Measurements from ENCODE around the gene CORO1A. TPM values are rescaled to one million over a fixed set of nuclear protein-coding genes. Genes with fewer than 3 reads are reported as not detected.

The CORO1A gene
- total RNA-seq, 4 donors from 2014 or later: 16.7 to 44.4 (median 27.0) TPM

GRCh38 chr16:30142672-30143346 lies 40.6 kb upstream of the CORO1A start:
- H3K4me3 ChIP-seq (ENCODE audit: low read depth, poor library complexity, severe bottlenecking): no peak overlapping the region
- DNase-seq (ENCODE audit: low spot score in 2 of 2): no peak
- intact Hi-C loops (cut with DNase I; ENCODE audit: low total_unique reads): no loop called here
- WGBS, 2 donors: 86 to 87% methylated on average over 13 of the region's 13 CpGs
- no peak for TF ChIP-seq CTCF (IDR thresholded peaks at IDR 0.05)
- no peak for TF ChIP-seq POLR2A (IDR thresholded peaks at IDR 0.05)

GRCh38 chr16:30143347-30143702 lies 40.1 kb upstream of the CORO1A start:
- no peak for DNase-seq (ENCODE audit: low spot score in 2 of 2)
- WGBS, 2 donors: 36 to 66% methylated on average over 2 of the region's 2 CpGs
- intact Hi-C loops (cut with DNase I; ENCODE audit: low total_unique reads): no loop called here

GRCh38 chr16:30144017-30144416 lies 39.4 kb upstream of the CORO1A start:
- no peak for TF ChIP-seq POLR2A (IDR thresholded peaks at IDR 0.05)
- no peak overlapping the region for H3K4me3 ChIP-seq (ENCODE audit: low read depth, poor library complexity, severe bottlenecking)
- intact Hi-C loops (cut with DNase I; ENCODE audit: low total_unique reads): no loop called here
- no peak for DNase-seq (ENCODE audit: low spot score in 2 of 2)

More at GRCh38 chr16:30143347-30143702, 40.1 kb upstream of the CORO1A start:
- TF ChIP-seq CTCF (IDR thresholded peaks at IDR 0.05) (no peak), POLR2A (IDR thresholded peaks at IDR 0.05) (no peak)
- H3K4me3 ChIP-seq (ENCODE audit: low read depth, poor library complexity, severe bottlenecking): no peak overlapping the region

- TF ChIP-seq CTCF (IDR thresholded peaks at IDR 0.05) (no peak), POLR2A (IDR thresholded peaks at IDR 0.05) (no peak)
- H3K4me3 ChIP-seq (ENCODE audit: low read depth, poor library complexity, severe bottlenecking): no peak overlapping the region
- 32 to 95% methylated on average over 1 of the region's 1 CpG for WGBS, 2 donors
Measured at GRCh38 chr16:30144917-30145316, 38.5 kb upstream of the CORO1A start.

GRCh38 chr16:30145657-30146056 lies 37.7 kb upstream of the CORO1A start:
- no peak for DNase-seq (ENCODE audit: low spot score in 2 of 2)
- no peak for TF ChIP-seq POLR2A (IDR thresholded peaks at IDR 0.05)
- TF ChIP-seq CTCF (IDR thresholded peaks at IDR 0.05): no peak
- no peak overlapping the region for H3K4me3 ChIP-seq (ENCODE audit: low read depth, poor library complexity, severe bottlenecking)
- WGBS, 2 donors: 53 to 62% methylated on average over 1 of the region's 1 CpG
- intact Hi-C loops (cut with DNase I; ENCODE audit: low total_unique reads): no loop called here

More at GRCh38 chr16:30144917-30145316, 38.5 kb upstream of the CORO1A start:
- no peak for DNase-seq (ENCODE audit: low spot score in 2 of 2)
- intact Hi-C loops (cut with DNase I; ENCODE audit: low total_unique reads): no loop called here

- no peak overlapping the region for H3K4me3 ChIP-seq (ENCODE audit: low read depth, poor library complexity, severe bottlenecking)
- intact Hi-C loops (cut with DNase I; ENCODE audit: low total_unique reads): no loop called here
- DNase-seq (ENCODE audit: low spot score in 2 of 2): no peak
- TF ChIP-seq CTCF (IDR thresholded peaks at IDR 0.05) (no peak), POLR2A (IDR thresholded peaks at IDR 0.05) (no peak)
- 75 to 81% methylated on average over 3 of the region's 3 CpGs for WGBS, 2 donors
Measured at GRCh38 chr16:30147843-30148510, 35.4 kb upstream of the CORO1A start.

All from lower leg skin (tissue), 4 donors.